SJSA1 (cell line): ENCODE measurements around the gene HNRNPH3. TPM values are rescaled to one million over a fixed set of nuclear protein-coding genes. Genes with fewer than 3 reads are reported as not detected.

ENCODE experiments used
- DNase-seq, 2 experiments: peaks; one replicate each; pipeline ENCODE4 v3.0.0-alpha.2; 2015 to 2020; ENCODE audit warnings: low spot score in 2 of 2, low read depth in 1 of 2
- H3K27ac ChIP-seq: fragments of 250-450 bp; sonication (Bioruptor Pico); 2 replicates; pipeline ENCODE4 v1.5.1; 2020; ENCODE audit warnings: mild to moderate bottlenecking, moderate library complexity
- H3K27me3 ChIP-seq: fragments of 250-450 bp; sonication (Bioruptor Pico); replicated peaks from 2 replicates; pipeline ENCODE4 v1.5.1; 2020; ENCODE audit warnings: mild to moderate bottlenecking, moderate library complexity
- H3K36me3 ChIP-seq: fragments of 250-450 bp; sonication (Bioruptor Pico); 2 replicates; pipeline ENCODE4 v1.5.1; 2020; ENCODE audit warnings: mild to moderate bottlenecking
- H3K4me1 ChIP-seq: fragments of 250-450 bp; sonication (Bioruptor Pico); replicated peaks from 2 replicates; pipeline ENCODE4 v1.6.1; 2021; ENCODE audit warnings: mild to moderate bottlenecking
- H3K4me3 ChIP-seq: fragments of 250-450 bp; sonication (Bioruptor Pico); 2 replicates; pipeline ENCODE4 v1.5.1; 2020; ENCODE audit warnings: mild to moderate bottlenecking
- H3K9me3 ChIP-seq: fragments of 250-450 bp; sonication (Bioruptor Pico); replicated peaks from 2 replicates; pipeline ENCODE4 v1.5.1; 2020; ENCODE audit warnings: mild to moderate bottlenecking
- total RNA-seq: library from RNA; depleted of rRNA; stranded (reverse); fragments of >200 nt; shearing (Covaris generic); gene quantifications from 2 replicates; pipeline ENCODE4 v1.2.3, GENCODE V29; 2014

The HNRNPH3 gene
- total RNA-seq, 1 experiment from 2014 or later, result 33.5 TPM

DNA sequence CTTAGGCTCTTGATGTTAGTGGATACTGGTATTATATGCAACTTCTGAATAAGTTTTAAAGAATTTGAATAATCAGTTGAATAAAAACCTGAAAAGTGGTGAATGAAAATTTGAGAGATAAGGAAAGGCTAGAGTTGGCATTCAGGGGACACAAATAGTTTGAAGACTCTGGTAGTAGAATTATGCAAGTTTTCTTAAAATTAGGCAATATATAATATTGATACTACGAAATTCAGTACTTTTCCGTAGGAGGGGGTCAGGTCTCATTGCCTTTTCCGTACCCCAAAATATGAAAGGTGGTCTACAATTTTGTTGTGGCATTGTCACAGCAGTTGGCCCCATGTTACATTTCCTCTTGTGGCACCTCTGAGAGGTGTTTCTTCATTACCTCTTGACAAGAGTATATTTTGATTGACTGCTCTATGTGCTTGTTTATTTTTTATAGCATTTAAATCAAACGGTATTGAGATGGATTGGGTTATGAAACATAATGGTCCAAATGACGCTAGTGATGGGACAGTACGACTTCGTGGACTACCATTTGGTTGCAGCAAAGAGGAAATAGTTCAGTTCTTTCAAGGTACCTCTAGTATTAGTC is 5.0 kb downstream of the HNRNPH3 start:
- no peaks in the 10 kb centered on the region; the same call in 1 of the 2 replicates for H3K9me3 ChIP-seq
- H3K27ac ChIP-seq, result no peak overlapping the region
- no peak overlapping the region for H3K4me3 ChIP-seq
- no peak for DNase-seq
- peaks cover 7% of the 10 kb centered on the region; the same call in 1 of the 2 replicates for H3K4me1 ChIP-seq
- H3K27me3 ChIP-seq, result no peaks in the 10 kb centered on the region
- peaks cover 94% of the 10 kb centered on the region for H3K36me3 ChIP-seq

DNA sequence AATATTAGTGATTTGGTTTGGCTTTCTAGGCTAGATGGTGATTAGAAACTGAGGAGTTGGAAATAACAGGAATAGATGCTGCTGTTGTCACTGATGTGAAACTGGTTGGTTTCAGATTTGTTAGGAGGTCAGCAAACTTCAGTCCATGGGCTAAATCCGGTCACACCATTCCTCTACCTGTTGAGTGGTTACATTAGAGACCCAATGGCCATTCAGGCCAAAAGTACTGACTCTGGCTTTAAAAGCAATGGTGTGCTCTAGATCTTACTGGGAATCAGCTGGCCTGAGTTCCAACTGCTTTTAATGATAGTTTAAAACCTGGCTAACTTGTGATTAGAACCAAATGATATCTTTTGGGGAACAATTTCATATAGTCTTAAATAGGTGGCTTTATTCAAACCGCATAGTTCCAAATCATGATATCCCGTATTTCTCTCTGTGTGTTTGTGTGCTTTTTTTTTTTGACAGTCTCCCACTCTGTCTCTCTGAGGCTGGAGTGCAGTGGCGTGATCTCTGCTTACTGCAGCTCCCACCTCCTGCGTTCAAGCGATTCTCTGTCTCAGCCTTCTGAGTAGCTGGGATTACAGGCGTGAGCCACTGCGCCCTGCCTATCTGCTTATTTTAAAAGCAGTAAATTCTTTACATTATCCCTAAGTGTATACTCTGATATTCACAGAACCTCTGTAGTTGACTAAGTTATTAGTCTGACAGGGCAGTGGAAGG is 8.7 kb downstream of the HNRNPH3 start:
- no peak for DNase-seq
- Histone ChIP-seq H3K36me3 (peaks cover 100% of the 10 kb centered on the region), H3K9me3 (no peaks in the 10 kb centered on the region)

DNA sequence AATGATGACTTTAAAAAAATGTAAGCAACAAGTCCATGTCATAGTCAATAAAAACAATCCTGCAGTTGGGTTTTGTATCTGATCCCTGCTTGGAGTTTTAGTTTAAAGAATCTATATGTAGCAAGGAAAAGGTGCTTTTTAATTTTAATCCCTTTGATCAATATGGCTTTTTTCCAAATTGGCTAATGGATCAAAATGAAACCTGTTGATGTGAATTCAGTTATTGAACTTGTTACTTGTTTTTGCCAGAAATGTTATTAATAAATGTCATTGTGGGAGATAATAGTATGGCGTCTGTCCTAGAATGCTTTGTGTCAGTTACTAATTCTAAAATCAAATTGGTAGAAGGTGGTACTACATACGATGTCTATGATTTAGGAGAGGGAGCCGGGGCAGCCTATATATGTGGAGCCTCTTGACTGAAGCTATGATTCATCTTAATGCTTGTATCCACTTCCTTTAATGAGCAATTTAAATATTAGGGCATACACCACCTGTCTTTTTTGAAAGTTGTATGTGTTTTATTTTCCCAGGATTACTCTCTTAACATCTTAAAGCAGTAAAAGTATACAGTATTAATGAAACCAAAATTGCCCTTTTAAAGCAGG is 11.1 kb downstream of the HNRNPH3 start:
- peaks cover 91% of the 10 kb centered on the region for H3K36me3 ChIP-seq
- H3K9me3 ChIP-seq, result no peaks in the 10 kb centered on the region
- H3K27ac ChIP-seq, result no peak overlapping the region
- no peak overlapping the region for H3K4me3 ChIP-seq
- DNase-seq, result no peak
- H3K27me3 ChIP-seq, result no peaks in the 10 kb centered on the region
- no peaks in the 10 kb centered on the region for H3K4me1 ChIP-seq

More for the DNA sequence above, 8.7 kb downstream of the HNRNPH3 start:
- Histone ChIP-seq H3K4me3 (no peak overlapping the region), H3K4me1 (peaks cover 4% of the 10 kb centered on the region; the same call in 1 of the 2 replicates), H3K27me3 (no peaks in the 10 kb centered on the region), H3K27ac (no peak overlapping the region)

DNA sequence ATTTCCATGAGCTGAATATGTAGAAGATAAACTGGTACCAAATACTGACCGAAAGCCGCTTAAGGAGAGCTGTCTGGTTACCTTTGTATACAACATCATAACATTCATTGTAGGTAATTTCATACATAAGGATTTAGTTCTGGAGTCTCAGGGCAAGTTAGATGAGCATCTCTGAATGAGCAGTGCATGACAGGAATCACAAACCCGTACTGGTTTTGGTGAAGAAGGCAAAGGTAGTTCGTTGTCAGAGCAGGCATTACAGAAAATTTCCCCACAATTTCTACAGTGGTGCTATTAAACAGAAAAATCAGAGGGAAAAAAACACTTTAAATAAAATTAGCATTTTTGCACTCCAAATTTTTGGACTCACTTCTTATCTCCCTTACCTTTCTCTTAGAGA is 13.8 kb downstream of the HNRNPH3 start:
- no peaks in the 10 kb centered on the region for H3K27me3 ChIP-seq
- H3K4me3 ChIP-seq, result no peak overlapping the region
- DNase-seq, result no peak
- no peaks in the 10 kb centered on the region for H3K9me3 ChIP-seq
- H3K27ac ChIP-seq, result no peak overlapping the region
- H3K36me3 ChIP-seq, result peaks cover 79% of the 10 kb centered on the region
- no peaks in the 10 kb centered on the region for H3K4me1 ChIP-seq

DNA sequence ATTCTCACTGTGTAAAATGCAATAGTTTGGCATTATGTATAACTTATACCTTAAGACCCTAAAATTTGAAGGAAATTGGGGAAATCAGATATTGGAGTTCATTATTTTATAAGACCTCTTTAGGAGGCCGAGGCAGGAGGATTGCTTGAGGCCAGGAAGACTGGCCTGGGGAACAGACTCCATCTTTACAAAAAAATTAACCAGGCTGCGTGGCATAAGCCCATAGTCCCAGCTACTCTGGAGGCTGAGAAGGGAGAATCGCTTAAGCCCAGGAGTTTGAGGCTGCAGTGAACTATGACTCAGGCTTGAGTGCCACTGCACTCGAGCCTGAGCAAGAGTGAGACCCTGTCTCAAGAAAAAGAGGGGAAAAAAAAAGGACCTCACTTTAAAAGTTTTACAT is 14.9 kb downstream of the HNRNPH3 start:
- no peak overlapping the region for H3K27ac ChIP-seq

DNA sequence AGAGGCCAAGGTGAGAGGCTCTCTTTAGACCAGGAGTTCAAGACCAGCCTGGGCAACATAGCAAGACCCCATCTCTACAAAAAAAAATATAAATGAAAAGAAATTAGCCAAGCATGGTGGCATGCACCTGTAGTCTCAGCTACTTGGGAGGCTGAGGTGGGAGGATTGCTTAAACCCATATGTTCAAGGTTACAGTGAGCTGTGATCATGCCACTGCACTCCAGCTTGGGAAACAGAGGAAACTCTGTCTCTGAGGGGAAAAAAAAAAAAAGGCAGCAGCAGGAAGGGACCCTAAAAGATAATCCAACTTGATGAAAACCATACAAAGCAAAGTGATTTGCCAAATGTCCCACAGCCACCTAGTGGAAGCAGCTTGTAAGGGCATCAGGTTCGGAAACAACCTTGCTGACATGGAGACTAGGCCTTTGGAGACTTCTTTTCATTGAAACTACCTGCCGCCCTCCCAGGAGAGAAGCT is 16.4 kb downstream of the HNRNPH3 start:
- Histone ChIP-seq H3K36me3 (peaks cover 64% of the 10 kb centered on the region), H3K27ac (no peak overlapping the region), H3K9me3 (no peaks in the 10 kb centered on the region), H3K4me3 (no peak overlapping the region), H3K4me1 (no peaks in the 10 kb centered on the region), H3K27me3 (no peaks in the 10 kb centered on the region)
- peak in 1 of 2 experiments; percentile 41 for DNase-seq

More for the DNA sequence above, 14.9 kb downstream of the HNRNPH3 start:
- Histone ChIP-seq H3K9me3 (no peaks in the 10 kb centered on the region), H3K4me1 (no peaks in the 10 kb centered on the region), H3K27me3 (no peaks in the 10 kb centered on the region), H3K36me3 (peaks cover 71% of the 10 kb centered on the region), H3K4me3 (no peak overlapping the region)
- no peak for DNase-seq

DNA sequence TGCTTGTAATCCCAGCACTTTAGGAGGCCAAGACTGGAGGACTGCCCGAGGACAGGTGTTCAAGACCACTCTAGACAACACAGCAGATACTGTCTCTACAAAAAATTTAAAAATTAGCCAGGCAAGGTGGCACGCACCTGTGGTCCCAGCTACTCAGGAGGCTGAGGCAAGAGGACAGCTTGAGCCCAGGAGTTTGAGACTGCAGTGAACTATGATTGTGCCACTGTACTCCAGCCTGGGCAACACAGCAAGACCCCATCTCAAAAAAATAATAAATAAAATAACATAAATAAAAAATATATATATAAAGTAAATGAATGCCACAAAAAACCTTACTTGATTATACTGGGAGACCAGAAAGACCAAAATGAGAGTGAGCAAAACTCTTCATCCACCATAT is 21.7 kb downstream of the HNRNPH3 start:
- Histone ChIP-seq H3K4me1 (no peaks in the 10 kb centered on the region), H3K4me3 (no peak overlapping the region), H3K27me3 (no peaks in the 10 kb centered on the region), H3K27ac (no peak overlapping the region), H3K9me3 (no peaks in the 10 kb centered on the region), H3K36me3 (peaks cover 40% of the 10 kb centered on the region)
- no peak for DNase-seq

DNA sequence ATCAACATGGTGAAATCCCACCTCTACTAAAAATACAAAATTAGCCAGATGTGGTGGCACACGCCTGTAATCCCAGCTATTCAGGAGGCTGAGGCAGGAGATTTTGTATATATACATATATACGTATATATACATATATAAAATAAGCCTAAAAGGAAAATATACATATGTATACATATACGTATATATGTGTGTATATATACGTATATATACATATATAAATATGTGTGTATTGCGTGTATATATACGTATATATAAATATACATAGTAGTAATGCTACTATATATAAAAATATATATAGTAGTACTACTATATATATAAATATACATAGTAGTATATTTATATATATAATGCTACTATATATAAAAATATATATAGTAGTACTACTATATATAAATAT is 27.3 kb downstream of the HNRNPH3 start:
- DNase-seq, result no peak
- no peak overlapping the region for H3K4me3 ChIP-seq

DNA sequence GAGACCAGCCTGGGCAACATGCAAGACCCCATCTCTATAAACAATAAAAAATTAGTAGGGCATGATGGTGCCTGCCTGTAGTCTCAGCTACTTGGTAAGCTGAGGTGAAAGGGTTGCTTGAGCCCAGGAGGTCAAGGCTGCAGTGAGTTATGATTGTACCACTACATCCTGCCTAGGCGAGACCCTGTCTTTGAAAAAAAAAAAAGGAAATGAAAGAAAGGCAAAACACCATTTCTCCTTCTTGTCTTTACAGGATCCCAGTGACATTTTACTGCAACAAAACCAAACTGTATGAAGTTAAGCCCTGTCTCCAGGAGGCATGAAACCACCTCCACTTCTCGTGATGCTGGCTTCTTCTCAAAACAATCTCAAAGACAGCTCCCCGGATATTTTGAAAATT is 30.7 kb downstream of the HNRNPH3 start:
- no peak for DNase-seq
- peaks cover 25% of the 10 kb centered on the region for H3K36me3 ChIP-seq
- H3K27me3 ChIP-seq, result no peaks in the 10 kb centered on the region
- H3K27ac ChIP-seq, result no peak overlapping the region
- no peaks in the 10 kb centered on the region for H3K4me1 ChIP-seq
- no peak overlapping the region for H3K4me3 ChIP-seq
- no peaks in the 10 kb centered on the region for H3K9me3 ChIP-seq

More for the DNA sequence above, 27.3 kb downstream of the HNRNPH3 start:
- Histone ChIP-seq H3K4me1 (no peaks in the 10 kb centered on the region), H3K9me3 (no peaks in the 10 kb centered on the region), H3K27me3 (no peaks in the 10 kb centered on the region), H3K36me3 (peaks cover 28% of the 10 kb centered on the region), H3K27ac (no peak overlapping the region)

DNA sequence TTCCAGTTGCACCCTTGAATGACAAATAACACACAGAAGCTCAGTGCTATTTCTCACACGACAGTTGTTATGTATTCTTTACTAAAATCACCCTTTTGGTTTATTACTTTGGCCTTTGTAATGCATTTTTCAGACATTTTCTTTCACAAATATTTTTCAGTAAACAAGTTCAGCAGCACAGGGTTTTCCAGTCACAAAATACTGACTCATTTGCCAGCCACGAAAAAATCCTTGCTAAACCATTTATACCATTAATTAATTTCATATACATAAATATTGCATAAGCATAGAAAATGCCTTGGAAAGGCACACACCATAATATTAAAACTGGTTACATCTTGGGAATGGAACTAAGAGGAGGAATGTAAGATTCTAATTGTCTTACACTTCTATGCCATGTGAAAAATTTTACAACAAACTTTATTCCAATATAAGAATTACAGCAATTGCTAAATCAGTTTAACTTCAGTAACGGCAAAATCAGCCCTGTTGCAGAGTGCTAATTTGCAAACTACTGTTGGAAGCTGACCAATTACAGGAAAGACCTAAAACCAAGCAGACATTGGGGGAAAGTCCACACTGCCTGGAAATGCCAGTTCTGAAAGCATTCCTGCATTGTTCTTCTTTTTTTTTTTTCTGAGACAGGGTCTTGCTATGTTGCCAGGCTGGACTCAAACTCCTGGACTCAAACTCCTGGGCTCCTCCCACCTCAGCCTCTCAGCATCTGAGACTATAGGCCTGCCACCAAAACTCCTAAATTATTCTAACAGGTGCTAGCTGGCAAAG is 32.4 kb downstream of the HNRNPH3 start:
- Histone ChIP-seq H3K27me3 (no peaks in the 10 kb centered on the region), H3K27ac (no peak overlapping the region), H3K4me3 (no peak overlapping the region), H3K9me3 (no peaks in the 10 kb centered on the region), H3K4me1 (no peaks in the 10 kb centered on the region), H3K36me3 (peaks cover 21% of the 10 kb centered on the region)
- no peak for DNase-seq

DNA sequence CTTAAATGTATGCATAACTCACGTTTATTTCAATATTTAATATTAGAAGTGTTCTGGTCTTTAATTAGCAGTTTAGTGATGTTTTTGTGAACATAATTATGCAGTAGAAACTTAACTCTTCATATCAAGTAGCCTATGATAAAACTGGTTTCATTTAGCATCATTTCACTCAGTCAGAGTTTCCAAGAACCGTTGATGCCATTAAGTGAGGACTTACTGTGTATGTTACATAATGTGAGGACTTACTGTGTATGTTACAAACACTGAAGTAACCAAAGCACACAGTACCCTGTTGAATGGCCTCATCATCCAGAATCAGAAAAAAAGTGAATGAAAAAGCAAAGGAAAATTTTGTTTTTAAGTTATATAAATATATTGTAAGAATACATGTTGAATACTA is 33.7 kb downstream of the HNRNPH3 start:
- H3K9me3 ChIP-seq, result no peaks in the 10 kb centered on the region
- H3K4me3 ChIP-seq, result no peak overlapping the region
- H3K27ac ChIP-seq, result no peak overlapping the region
- H3K36me3 ChIP-seq, result peaks cover 27% of the 10 kb centered on the region
- H3K4me1 ChIP-seq, result no peaks in the 10 kb centered on the region
- H3K27me3 ChIP-seq, result no peaks in the 10 kb centered on the region
- no peak for DNase-seq

DNA sequence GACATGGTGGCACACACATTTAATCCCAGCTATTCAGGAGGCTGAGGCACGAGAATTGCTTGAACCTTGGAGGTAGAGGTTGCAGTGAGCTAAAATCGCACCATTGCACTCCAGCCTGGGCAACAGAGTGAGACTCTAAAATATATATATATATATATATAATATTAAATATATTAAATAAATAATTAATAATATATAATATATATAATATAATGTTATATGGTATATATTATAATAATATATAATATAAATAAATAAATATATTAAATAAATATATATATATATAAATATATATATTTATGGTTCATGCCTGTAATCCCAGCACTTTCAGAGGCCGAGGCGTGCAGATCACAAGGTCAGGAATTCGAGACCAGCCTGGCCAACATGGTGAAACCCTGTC is 34.7 kb downstream of the HNRNPH3 start:
- Histone ChIP-seq H3K4me3 (no peak overlapping the region), H3K27ac (no peak overlapping the region), H3K4me1 (no peaks in the 10 kb centered on the region), H3K27me3 (no peaks in the 10 kb centered on the region), H3K36me3 (peaks cover 27% of the 10 kb centered on the region), H3K9me3 (no peaks in the 10 kb centered on the region)
- DNase-seq, result no peak

DNA sequence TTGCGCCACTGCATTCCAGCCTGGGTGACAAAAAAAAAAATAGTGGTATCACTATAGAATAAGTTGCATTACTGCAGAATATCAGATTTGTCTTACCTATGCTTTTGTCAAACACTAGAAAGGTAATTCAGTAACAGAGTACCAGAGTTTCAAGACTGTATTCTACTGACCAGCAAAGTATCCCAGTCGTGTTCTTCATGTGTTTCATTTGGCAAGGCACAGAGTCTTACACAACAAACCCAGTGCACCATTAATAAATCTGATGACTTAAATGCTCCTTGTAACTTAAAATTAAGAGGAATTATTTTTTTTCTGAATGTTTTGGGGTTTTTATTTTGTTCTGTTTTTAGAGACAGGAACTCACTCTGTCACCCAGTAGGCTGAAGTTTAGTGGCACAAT is 35.3 kb downstream of the HNRNPH3 start:
- Histone ChIP-seq H3K27ac (no peak overlapping the region), H3K9me3 (no peaks in the 10 kb centered on the region), H3K4me1 (no peaks in the 10 kb centered on the region), H3K4me3 (no peak overlapping the region), H3K36me3 (peaks cover 28% of the 10 kb centered on the region), H3K27me3 (no peaks in the 10 kb centered on the region)
- no peak for DNase-seq
